NCI-H1105 (cell line): ENCODE measurements around the gene KIF26B.
"Not testable (repeated sequence)": the region's sequence is repeated elsewhere in the genome, so short reads cannot be mapped to it uniquely, and the experiment has no call there.

Experiments used
- DNase-seq: peaks from one replicate; lab custom pipeline; 2025; lab: John Stamatoyannopoulos, UW

KIF26B gene

DNA sequence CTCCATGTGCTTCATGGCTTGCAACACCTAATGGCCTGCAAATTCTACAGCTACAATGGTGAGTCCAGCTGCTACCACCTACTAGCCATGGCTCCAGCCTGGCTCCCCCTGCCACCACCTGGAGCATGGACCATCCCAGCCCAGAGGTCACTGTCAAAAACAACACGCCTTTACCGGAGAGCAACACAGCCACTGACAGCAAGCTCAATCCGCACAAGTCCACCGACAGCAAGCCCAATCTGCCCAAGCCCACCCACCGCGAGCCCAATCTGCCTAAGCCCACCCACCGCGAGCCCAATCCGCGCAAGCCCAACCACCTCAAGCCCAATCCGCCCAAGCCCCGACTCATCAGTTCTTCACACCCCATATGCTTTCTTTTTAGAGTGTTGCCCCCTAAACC is 128.2 kb downstream of the KIF26B start:
- DNase-seq = no peak

GRCh38 chr1:245285168-245285567 is 130.4 kb downstream of the KIF26B start:
- DNase-seq = no peak

GRCh38 chr1:245288796-245289195 is 134.0 kb downstream of the KIF26B start:
- no peak for DNase-seq

- DNase-seq = no peak
Measured at GRCh38 chr1:245290836-245291235, 136.1 kb downstream of the KIF26B start.

GRCh38 chr1:245291351-245291750 is 136.6 kb downstream of the KIF26B start:
- DNase-seq = no peak

DNA sequence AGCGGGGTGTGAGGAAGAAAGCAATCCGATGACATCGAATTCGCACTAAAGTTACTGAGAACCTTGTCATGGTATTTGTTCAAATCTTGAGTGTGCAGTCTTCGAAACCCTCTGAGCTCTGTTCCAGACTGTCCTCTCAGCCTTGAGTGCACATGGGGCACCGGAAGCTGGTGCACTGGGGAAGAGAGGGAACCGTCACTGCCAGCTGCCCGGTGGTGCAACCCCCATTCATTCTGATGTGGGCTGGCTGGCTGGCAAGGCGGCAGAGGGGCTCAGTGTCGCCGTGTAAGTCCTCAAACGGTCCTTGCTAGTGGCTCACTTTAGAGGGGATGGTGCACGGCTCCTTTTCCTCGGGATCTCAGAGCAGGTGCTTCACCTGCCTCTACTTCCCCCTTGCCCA is 137.4 kb downstream of the KIF26B start:
- DNase-seq = no peak

DNA sequence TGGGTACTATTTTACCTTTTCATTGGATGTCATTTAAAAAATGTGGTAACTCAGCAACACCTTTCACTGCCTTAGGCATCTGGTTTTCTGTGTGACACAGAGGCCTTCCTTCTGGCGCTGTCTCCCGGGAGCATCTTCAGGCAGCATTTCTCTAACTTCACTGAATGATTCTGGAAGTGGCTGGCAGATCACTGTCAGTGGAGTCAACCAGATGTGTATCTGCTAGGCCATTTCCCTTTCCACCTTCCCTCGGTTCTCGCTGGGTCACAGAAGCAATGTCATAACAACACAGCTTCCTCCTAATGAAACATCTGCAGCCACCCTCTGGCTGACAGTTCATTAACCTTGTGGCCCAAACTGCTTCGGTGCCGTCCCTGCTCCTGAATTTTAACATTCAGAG is 137.8 kb downstream of the KIF26B start:
- no peak for DNase-seq

- no peak for DNase-seq
Measured at GRCh38 chr1:245294020-245294419, 139.2 kb downstream of the KIF26B start.

- no peak for DNase-seq
Measured at GRCh38 chr1:245298781-245299180, 144.0 kb downstream of the KIF26B start.

- DNase-seq = no peak
Measured at GRCh38 chr1:245301162-245301580, 146.4 kb downstream of the KIF26B start.

- no peak for DNase-seq
Measured at GRCh38 chr1:245301921-245302320, 147.1 kb downstream of the KIF26B start.

DNA sequence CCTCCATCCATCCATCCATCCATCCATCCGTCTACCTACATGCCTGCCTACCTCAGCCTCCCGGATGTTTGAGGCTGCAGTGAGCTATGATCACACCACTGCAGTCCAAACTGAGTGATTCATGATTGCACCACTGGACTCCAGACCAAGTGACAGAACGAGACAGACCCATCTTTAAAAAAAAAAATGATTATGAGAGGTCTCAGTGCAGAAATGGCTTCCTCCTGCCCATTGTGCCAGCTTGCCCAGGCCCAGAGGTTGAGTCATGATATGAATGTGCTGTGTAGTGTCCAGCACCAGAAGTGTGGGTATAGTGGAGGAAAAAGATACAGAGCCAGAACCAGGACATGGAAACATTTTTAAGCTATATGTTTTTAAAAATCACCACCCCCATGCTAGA is 149.9 kb downstream of the KIF26B start:
- DNase-seq = no peak

GRCh38 chr1:245306020-245306419 is 151.2 kb downstream of the KIF26B start:
- no peak for DNase-seq

DNA sequence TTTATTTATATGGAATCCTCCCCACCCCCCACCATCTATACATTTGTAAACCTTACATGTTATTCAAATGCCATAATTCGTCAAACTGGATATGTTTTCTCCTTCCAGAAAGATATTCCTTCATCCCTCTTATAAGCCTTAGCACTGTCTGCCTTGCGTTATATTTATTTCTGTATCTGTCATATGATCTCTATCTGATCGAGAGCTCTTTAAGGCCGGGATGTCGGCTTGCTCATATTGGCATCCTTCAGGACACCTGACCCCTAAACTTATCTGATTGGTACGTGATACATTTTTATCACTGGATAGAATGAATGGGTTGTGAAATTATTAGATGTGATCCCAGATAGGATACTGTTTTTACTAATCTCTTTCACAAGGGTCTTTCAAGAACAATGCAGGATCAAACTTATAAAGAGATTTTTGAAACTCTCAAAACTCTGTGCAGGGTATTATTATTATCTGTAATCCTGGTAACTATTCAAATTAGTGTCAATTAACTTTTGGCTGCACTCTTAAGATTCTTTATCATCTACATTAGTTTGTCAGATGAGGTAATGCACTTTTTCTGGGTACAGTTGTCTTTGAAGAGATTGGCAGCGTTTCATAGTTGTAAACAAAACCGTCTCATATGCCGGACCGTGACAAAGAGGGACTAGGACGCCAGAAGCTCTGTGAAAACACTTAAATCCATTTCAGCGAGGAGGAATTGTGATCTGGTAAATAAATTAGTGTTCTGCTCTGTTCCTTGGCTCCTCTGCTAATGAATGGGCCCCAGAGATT is 152.0 kb downstream of the KIF26B start:
- DNase-seq = peak; percentile 49

- no peak for DNase-seq
Measured at GRCh38 chr1:245310571-245311531, 156.1 kb downstream of the KIF26B start.

DNA sequence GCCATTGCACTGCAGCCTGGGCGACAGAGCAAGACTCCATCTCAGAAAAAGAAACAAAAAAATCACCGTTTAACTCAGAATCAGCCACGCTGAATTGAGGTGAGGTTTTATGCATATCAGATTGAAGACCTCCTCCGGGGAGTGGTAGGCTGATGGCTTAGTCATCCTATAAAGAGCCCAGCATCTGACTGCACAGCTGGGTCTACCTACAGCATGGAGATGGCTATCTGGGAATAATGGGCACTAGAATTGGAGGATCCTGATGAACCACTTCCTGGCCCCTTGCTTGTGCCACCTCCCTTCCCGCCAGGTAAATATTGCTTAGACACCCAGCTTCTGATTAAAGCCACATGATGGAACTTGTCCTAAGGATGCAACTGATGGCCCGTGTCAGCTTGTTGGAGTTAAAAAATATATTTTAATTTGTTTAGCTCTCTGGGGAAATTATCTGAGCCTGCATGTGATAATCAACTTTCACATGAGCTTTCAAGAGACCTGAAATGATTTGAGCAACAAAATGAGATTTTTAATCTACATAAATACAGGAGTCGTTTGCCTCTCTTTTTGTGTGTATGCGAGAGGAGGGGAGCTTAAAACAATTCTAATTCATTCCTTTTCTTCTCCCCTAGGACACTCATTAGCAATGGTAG is 157.2 kb downstream of the KIF26B start:
- DNase-seq = no peak

- DNase-seq = no peak
Measured at GRCh38 chr1:245313576-245313975, 158.8 kb downstream of the KIF26B start.

GRCh38 chr1:245316784-245317183 is 162.0 kb downstream of the KIF26B start:
- no peak for DNase-seq

GRCh38 chr1:245317217-245317616 is 162.4 kb downstream of the KIF26B start:
- DNase-seq = no peak

GRCh38 chr1:245319094-245319493 is 164.3 kb downstream of the KIF26B start:
- DNase-seq = no peak

GRCh38 chr1:245322673-245323072 is 167.9 kb downstream of the KIF26B start:
- no peak for DNase-seq

DNA sequence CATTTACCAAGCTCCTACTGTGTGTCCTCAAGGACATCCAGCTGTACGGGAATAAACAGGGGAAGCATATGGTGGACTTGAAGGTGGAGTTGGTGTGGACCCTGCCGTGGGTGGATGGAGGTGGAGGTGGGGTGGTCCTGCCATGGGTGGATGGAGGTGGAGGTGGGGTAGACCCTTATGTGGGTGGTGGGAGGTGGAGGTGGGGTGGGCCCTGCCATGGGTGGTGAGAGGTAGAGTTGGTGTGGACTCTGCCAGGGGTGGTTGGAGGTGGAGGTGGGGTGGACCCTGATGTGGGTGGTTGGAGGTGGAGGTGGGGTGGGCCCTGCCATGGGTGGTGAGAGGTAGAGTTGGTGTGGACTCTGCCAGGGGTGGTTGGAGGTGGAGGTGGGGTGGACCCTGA is 169.0 kb downstream of the KIF26B start:
- DNase-seq = not testable (repeated sequence)
